AG04449 (cell line): ENCODE results near the gene HHIPL1.

Source experiments
- CTCF ChIA-PET: fragments of 350-600 bp; formaldehyde crosslinking; extraction: SDS; loops from one replicate; lab custom pipeline; 2021; ENCODE audit warnings: antibody characterized with exemption; lab: Yijun Ruan, JAX
- POLR2A ChIA-PET: fragments of 400-600, 350-600 bp; formaldehyde crosslinking; extraction: SDS; loops from one replicate; lab custom pipeline; 2020; ENCODE audit warnings: antibody characterized with exemption, inconsistent platforms; lab: Yijun Ruan, JAX
- DNase-seq: peaks from one replicate; pipeline ENCODE4 v3.0.0-alpha.2; 2010; ENCODE audit warnings: low read depth, low spot score
- H3K4me3 ChIP-seq: 2 replicates; pipeline ENCODE4 v1.5.1; 2011; ENCODE audit warnings: low read depth, mild to moderate bottlenecking, control low read depth, low read length
- CTCF ChIP-seq: IDR thresholded peaks from one replicate; pipeline ENCODE4 v1.5.1; 2011; ENCODE audit warnings: mild to moderate bottlenecking, moderate library complexity, low read length, control low read depth, inconsistent platforms; ENCODE audit not compliant: insufficient read depth; ENCODE audit errors: missing control alignments

Gene HHIPL1

DNA sequence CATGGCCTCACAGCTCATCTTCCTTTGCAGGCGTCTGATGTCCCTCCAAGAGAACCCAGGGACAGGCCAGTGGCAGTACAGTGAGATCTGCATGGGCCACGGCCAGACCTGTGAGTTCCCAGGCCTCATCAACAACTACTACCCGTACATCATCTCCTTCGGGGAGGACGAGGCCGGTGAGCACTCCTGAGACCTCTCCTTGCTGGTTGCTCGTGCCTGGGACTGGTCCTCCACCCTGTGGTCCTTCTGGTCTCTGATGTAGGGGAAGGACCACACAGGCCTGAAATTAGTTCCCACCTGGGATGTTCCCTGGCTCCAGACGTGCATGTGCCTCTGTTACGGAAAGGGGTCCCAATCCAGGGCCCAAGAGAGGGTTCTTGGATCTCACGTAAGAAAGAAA lies 17.9 kb downstream of the HHIPL1 start:
- CTCF ChIA-PET: interaction anchor here (0.8 to 1.2 kb wide), 3 partner anchors 14 to 237 kb away, joined by 3 to 4 read pairs (median 3); no protein-coding TSS in a partner anchor
- no peak for DNase-seq
- H3K4me3 ChIP-seq: no peak overlapping the region
- POLR2A ChIA-PET: no interaction called here
- TF ChIP-seq CTCF: no peak

- POLR2A ChIA-PET: no interaction called here
- CTCF ChIA-PET: interaction anchor here (0.8 to 1.2 kb wide), 4 partner anchors 13 to 272 kb away, joined by 3 to 4 read pairs (median 3); no protein-coding TSS in a partner anchor
- H3K4me3 ChIP-seq: no peak overlapping the region
- no peak for DNase-seq
- no peak for TF ChIP-seq CTCF
Observed at GRCh38 chr14:99663386-99664057, 18.6 kb downstream of the HHIPL1 start.

- ChIA-PET POLR2A (no interaction called here), CTCF (interaction anchor here (1.1 to 1.2 kb wide), 3 partner anchors 13 to 271 kb away, joined by 3 read pairs; no protein-coding TSS in a partner anchor)
- DNase-seq: no peak
- TF ChIP-seq CTCF: no peak
- H3K4me3 ChIP-seq: no peak overlapping the region
Observed at GRCh38 chr14:99664058-99664936, 19.4 kb downstream of the HHIPL1 start.

DNA sequence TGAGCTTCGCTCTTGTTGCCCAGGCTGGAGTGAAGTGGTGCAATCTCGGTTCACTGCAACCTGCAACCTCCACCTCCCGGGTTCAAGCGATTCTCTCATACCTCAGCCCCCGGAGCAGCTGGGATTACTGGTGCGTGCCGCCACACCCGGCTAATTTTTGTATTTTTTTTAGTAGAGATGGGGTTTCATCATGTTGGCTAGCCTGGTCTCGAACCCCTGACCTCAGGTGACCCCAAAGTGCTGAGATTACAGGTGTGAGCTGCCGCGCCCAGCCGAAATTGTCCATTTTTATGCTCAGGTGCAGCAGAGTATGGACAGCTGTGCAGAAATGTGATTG lies 20.0 kb downstream of the HHIPL1 start:
- CTCF ChIA-PET: no interaction called here
- TF ChIP-seq CTCF: no peak

DNA sequence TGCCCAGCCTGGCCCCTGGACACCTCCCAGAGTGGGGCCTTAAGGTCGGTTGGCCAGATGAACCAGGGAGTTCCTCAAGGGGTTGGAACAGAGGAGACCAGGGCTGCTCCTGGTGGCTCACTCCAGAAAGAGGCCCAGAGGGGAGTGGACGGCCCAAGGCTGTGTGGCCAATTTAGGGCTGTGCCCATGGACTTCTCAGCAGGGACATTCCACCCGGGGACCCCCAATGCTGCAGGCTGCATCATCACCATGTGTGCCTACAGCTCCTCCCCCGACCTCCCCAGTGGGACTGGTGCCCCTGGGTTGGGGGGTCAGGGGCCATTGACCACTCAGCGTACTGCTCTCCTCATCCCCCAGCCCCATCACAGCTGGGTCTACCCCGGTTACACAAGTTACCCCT lies 21.6 kb downstream of the HHIPL1 start:
- CTCF ChIA-PET: interaction anchor here (0.6 to 3.5 kb wide), 2 partner anchors 13 to 41 kb away, joined by 3 to 20 read pairs; no protein-coding TSS in a partner anchor
- H3K4me3 ChIP-seq: no peak overlapping the region
- POLR2A ChIA-PET: no interaction called here
- DNase-seq: no peak
- no peak for TF ChIP-seq CTCF

More for the DNA sequence above, 20.0 kb downstream of the HHIPL1 start:
- DNase-seq: no peak
- no peak overlapping the region for H3K4me3 ChIP-seq
- POLR2A ChIA-PET: no interaction called here

DNA sequence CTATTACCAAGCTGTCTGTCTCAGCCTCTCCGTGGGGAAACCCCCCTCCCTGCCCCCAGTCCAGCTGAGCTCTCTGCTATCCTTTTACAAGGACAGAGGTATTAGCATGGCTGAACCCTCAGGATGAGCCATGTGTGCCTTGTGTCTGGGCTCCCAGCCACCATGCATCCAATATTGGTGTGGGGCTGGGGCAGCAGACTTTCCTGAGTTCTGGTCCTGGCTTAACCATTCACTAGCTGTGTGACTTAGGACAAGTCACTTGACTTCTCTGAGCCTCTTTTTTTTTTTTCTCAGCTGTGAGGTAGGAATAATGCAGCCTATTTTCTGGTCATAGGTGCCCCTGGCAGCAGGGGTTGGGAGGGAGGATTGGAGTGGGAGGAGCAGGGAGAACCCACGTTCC lies 22.1 kb downstream of the HHIPL1 start:
- ChIA-PET POLR2A (no interaction called here), CTCF (interaction anchor here (0.6 to 3.5 kb wide), 3 partner anchors 10 to 15 kb away, joined by 3 to 20 read pairs (median 4); no protein-coding TSS in a partner anchor)
- H3K4me3 ChIP-seq: no peak overlapping the region
- TF ChIP-seq CTCF: no peak
- no peak for DNase-seq
